SK-N-SH (cell line): ENCODE results near the gene ZSCAN2. TPM values are rescaled to one million over a fixed set of nuclear protein-coding genes. Genes with fewer than 3 reads are reported as not detected.

Experiments
- CTCF ChIA-PET: fragments of 300-600, 350-600 bp; formaldehyde crosslinking; extraction: SDS; loops from one replicate; lab custom pipeline; 2021; lab: Yijun Ruan, JAX
- POLR2A ChIA-PET: fragments of 350-600 bp; sonication (Branson Sonifier 250); formaldehyde crosslinking; extraction: SDS; loops from one replicate; lab custom pipeline; 2020; ENCODE audit warnings: antibody characterized with exemption, inconsistent platforms; lab: Yijun Ruan, JAX
- DNase-seq: peaks from one replicate; pipeline ENCODE4 v3.0.0; 2012
- H2AFZ ChIP-seq: fragments of 200-600 bp; sonication (generic); 2 replicates; pipeline ENCODE4 v1.8.1; 2016; ENCODE audit warnings: antibody characterized with exemption, mild to moderate bottlenecking, low read depth
- H3F3A ChIP-seq: fragments of 200-600 bp; sonication (generic); replicated peaks from 2 replicates; pipeline ENCODE3; 2016; ENCODE audit warnings: antibody characterized with exemption, mild to moderate bottlenecking; ENCODE audit not compliant: insufficient read depth
- H3K27ac ChIP-seq, 2 experiments: fragments of 200-500 bp in 1 of 2; fragments of 200-600 bp in 1 of 2; sonication (Bioruptor generic) in 1 of 2; sonication (generic), shearing (Covaris generic) in 1 of 2; 2 replicates each; pipeline versions ENCODE4 v1.5.1 to v1.6.1; 2014 to 2016; ENCODE audit warnings: low read depth in 2 of 2, inconsistent platforms in 1 of 2, low read length in 1 of 2, mild to moderate bottlenecking in 1 of 2, mixed read lengths in 1 of 2
- H3K27me3 ChIP-seq: fragments of 200-600 bp; sonication (generic), shearing (Covaris generic); 2 replicates; pipeline ENCODE4 v1.6.1; 2016; ENCODE audit warnings: mixed run types; ENCODE audit not compliant: insufficient read depth
- H3K36me3 ChIP-seq, 2 experiments: fragments of 200-500 bp in 1 of 2; fragments of 200-600 bp in 1 of 2; sonication (Bioruptor generic) in 1 of 2; sonication (generic) in 1 of 2; replicated peaks in 1 of 2; 2 replicates each; pipeline versions ENCODE3 to v1.5.1; 2014 to 2016; ENCODE audit warnings: low read length in 1 of 2, mild to moderate bottlenecking in 1 of 2; ENCODE audit not compliant: insufficient read depth in 2 of 2, control insufficient read depth in 1 of 2
- H3K4me1 ChIP-seq, 2 experiments: fragments of 200-500 bp in 1 of 2; fragments of 200-600 bp in 1 of 2; sonication (Bioruptor generic) in 1 of 2; sonication (generic), shearing (Covaris generic) in 1 of 2; 2 replicates each; pipeline versions ENCODE4 v1.5.1 to v1.6.1; 2014 to 2016; ENCODE audit warnings: low read depth in 1 of 2, low read length in 1 of 2, mixed run types in 1 of 2; ENCODE audit not compliant: insufficient read depth in 2 of 2, control insufficient read depth in 1 of 2
- H3K4me2 ChIP-seq: fragments of 200-600 bp; sonication (generic), shearing (Covaris generic); 2 replicates; pipeline ENCODE4 v1.6.1; 2017; ENCODE audit warnings: mixed run types
- H3K4me3 ChIP-seq, 2 experiments: fragments of 200-500 bp in 1 of 2; fragments of 200-600 bp in 1 of 2; sonication (Bioruptor generic) in 1 of 2; sonication (generic), shearing (Covaris generic) in 1 of 2; 2 replicates each; pipeline versions ENCODE4 v1.5.1 to v1.8.1; 2014 to 2016; ENCODE audit warnings: low read depth in 2 of 2, inconsistent platforms in 1 of 2, low read length in 1 of 2, mild to moderate bottlenecking in 1 of 2, mixed read lengths in 1 of 2, moderate library complexity in 1 of 2
- H3K79me2 ChIP-seq: fragments of 200-600 bp; sonication (generic); 2 replicates; pipeline ENCODE4 v1.8.1; 2017; ENCODE audit warnings: mild to moderate bottlenecking; ENCODE audit not compliant: insufficient read depth
- H3K9ac ChIP-seq: fragments of 200-600 bp; sonication (generic); 2 replicates; pipeline ENCODE4 v1.6.1; 2017; ENCODE audit warnings: mixed run types
- H3K9me2 ChIP-seq: fragments of 200-600 bp; sonication (generic); 2 replicates; pipeline ENCODE4 v1.6.1; 2017; ENCODE audit warnings: mixed run types
- H3K9me3 ChIP-seq: fragments of 200-600 bp; sonication (generic); 2 replicates; pipeline ENCODE4 v1.6.1; 2017; ENCODE audit warnings: mixed run types, mild to moderate bottlenecking, moderate library complexity
- H4K20me1 ChIP-seq: fragments of 200-600 bp; sonication (generic); 2 replicates; pipeline ENCODE4 v1.6.1; 2017; ENCODE audit warnings: mild to moderate bottlenecking, mixed run types; ENCODE audit not compliant: insufficient read depth
- CTCF ChIP-seq: fragments of 200-600 bp; sonication (generic); IDR thresholded peaks from 2 replicates; pipeline ENCODE4 v1.6.1; 2017; ENCODE audit warnings: antibody characterized with exemption, mild to moderate bottlenecking, moderate library complexity
- EZH2phosphoT487 ChIP-seq: fragments of 200-600 bp; sonication (generic); IDR thresholded peaks from 2 replicates; pipeline ENCODE4 v1.6.1; 2017; ENCODE audit warnings: low read depth, mixed run types, mild to moderate bottlenecking, antibody characterized with exemption, moderate library complexity, borderline replicate concordance
- IRF3 ChIP-seq: fragments of 150-350 bp; IDR thresholded peaks from 2 replicates; pipeline ENCODE4 v1.6.1; 2016; ENCODE audit warnings: mild to moderate bottlenecking, low read depth, low read length
- JUND ChIP-seq: IDR thresholded peaks from 2 replicates; pipeline ENCODE4 v1.4.0; 2012
- NFIC ChIP-seq: IDR thresholded peaks from 2 replicates; pipeline ENCODE4 v1.4.0; 2012; ENCODE audit warnings: borderline replicate concordance
- PBX3 ChIP-seq: IDR thresholded peaks from 2 replicates; pipeline ENCODE4; 2012
- RCOR1 ChIP-seq: fragments of 150-350 bp; IDR thresholded peaks from 2 replicates; pipeline ENCODE4 v1.6.1; 2017; ENCODE audit warnings: antibody characterized with exemption, low read length
- RXRA ChIP-seq: IDR thresholded peaks from 2 replicates; pipeline ENCODE4 v1.4.0; 2012; ENCODE audit warnings: low read depth, mild to moderate bottlenecking, borderline replicate concordance
- SIN3A ChIP-seq: IDR thresholded peaks from 2 replicates; pipeline ENCODE4 v1.6.1; 2012; ENCODE audit warnings: low read depth, mild to moderate bottlenecking, low read length, moderate library complexity, borderline replicate concordance
- SMC3 ChIP-seq: IDR thresholded peaks from 2 replicates; pipeline ENCODE4 v1.6.1; 2012; ENCODE audit warnings: low read depth, low read length, improper control_type of control experiment
- TAF1 ChIP-seq: IDR thresholded peaks from 2 replicates; pipeline ENCODE4 v1.6.1; 2012; ENCODE audit warnings: low read depth, mild to moderate bottlenecking, low read length, moderate library complexity, borderline replicate concordance
- TEAD4 ChIP-seq: IDR thresholded peaks from 2 replicates; pipeline ENCODE4 v1.4.0; 2012; ENCODE audit warnings: mild to moderate bottlenecking, borderline replicate concordance; ENCODE audit not compliant: insufficient read depth
- USF1 ChIP-seq: IDR thresholded peaks from 2 replicates; pipeline ENCODE4 v1.4.0; 2012; ENCODE audit warnings: low read depth, borderline replicate concordance
- USF2 ChIP-seq: fragments of 150-350 bp; IDR thresholded peaks from 2 replicates; pipeline ENCODE4 v1.6.1; 2017; ENCODE audit warnings: antibody characterized with exemption, low read length, low read depth, borderline replicate concordance
- YY1 ChIP-seq: IDR thresholded peaks from 2 replicates; pipeline ENCODE4 v1.4.0; 2012; ENCODE audit warnings: low read depth, mild to moderate bottlenecking
- ZBTB33 ChIP-seq: IDR thresholded peaks from 2 replicates; pipeline ENCODE4 v1.4.0; 2012; ENCODE audit warnings: low read depth, borderline replicate concordance
- WGBS: methylation state at CpG from one replicate; pipeline ENCODE4 v1.1.6; 2017; ENCODE audit warnings: low lambda C conversion rate; 5-methylcytosine and 5-hydroxymethylcytosine counted together
- polyA plus RNA-seq, 3 experiments: library from polyadenylated mRNA; depleted of rRNA; stranded (reverse); fragments of >200 nt; gene quantifications; 2 replicates each; pipeline ENCODE4 v1.2.3, GENCODE V29; 2012

ZSCAN2 gene
- polyA plus RNA-seq, 1 of the 3 experiments (the other 2 are of a cell fraction) = 22.0 TPM

- H3K4me2 ChIP-seq = no peak overlapping the region
- no peaks in the 10 kb centered on the region for H3K9me2 ChIP-seq
- WGBS = 72% methylated on average over 6 of the region's 6 CpGs
- H3K27ac ChIP-seq = no peak overlapping the region
- H3K4me1 ChIP-seq = peaks cover 0 to 4% of the 10 kb centered on the region in 2 experiments; a peak in 1 of 4 replicates
- H3K79me2 ChIP-seq = no peaks in the 10 kb centered on the region
- H3K4me3 ChIP-seq = no peak overlapping the region
- TF ChIP-seq PBX3 = no peak
- no peak for TF ChIP-seq TEAD4
- no peak for TF ChIP-seq SIN3A
- no peak for TF ChIP-seq ZBTB33
- no peak for TF ChIP-seq IRF3
- TF ChIP-seq RXRA = no peak
- no peak for TF ChIP-seq SMC3
- TF ChIP-seq CTCF = no peak
- TF ChIP-seq YY1 = no peak
- TF ChIP-seq TAF1 = no peak
- no peak for TF ChIP-seq USF1
- TF ChIP-seq JUND = no peak
- TF ChIP-seq RCOR1 = no peak
- TF ChIP-seq EZH2phosphoT487 = no peak
- no peak for TF ChIP-seq USF2
- TF ChIP-seq NFIC = no peak
- TF ChIP-seq, all 33 proteins: peak for 0
- H3F3A ChIP-seq = no peaks in the 10 kb centered on the region
- POLR2A ChIA-PET = no interaction called here
- H3K27me3 ChIP-seq = no peaks in the 10 kb centered on the region
- H3K9me3 ChIP-seq = no peaks in the 10 kb centered on the region
- no peak overlapping the region for H3K9ac ChIP-seq
- CTCF ChIA-PET = interaction anchor here (1.5 to 3.4 kb wide), 3 partner anchors 12 to 394 kb away, joined by 6 to 32 read pairs (median 28); no protein-coding TSS in a partner anchor
- peak overlapping the region; percentile 27; the same call in 1 of the 2 replicates for H2AFZ ChIP-seq
- no peaks in the 10 kb centered on the region for H4K20me1 ChIP-seq
- DNase-seq = no peak
- H3K36me3 ChIP-seq = no peaks in the 10 kb centered on the region
Measured at GRCh38 chr15:84586696-84587095, 14.1 kb upstream of the ZSCAN2 start.
